NCI-H1048 (cell line): ENCODE results near the gene HEXIM1.

Experiments used
- DNase-seq: peaks from one replicate; lab custom pipeline; 2025; lab: John Stamatoyannopoulos, UW

HEXIM1 gene

DNA sequence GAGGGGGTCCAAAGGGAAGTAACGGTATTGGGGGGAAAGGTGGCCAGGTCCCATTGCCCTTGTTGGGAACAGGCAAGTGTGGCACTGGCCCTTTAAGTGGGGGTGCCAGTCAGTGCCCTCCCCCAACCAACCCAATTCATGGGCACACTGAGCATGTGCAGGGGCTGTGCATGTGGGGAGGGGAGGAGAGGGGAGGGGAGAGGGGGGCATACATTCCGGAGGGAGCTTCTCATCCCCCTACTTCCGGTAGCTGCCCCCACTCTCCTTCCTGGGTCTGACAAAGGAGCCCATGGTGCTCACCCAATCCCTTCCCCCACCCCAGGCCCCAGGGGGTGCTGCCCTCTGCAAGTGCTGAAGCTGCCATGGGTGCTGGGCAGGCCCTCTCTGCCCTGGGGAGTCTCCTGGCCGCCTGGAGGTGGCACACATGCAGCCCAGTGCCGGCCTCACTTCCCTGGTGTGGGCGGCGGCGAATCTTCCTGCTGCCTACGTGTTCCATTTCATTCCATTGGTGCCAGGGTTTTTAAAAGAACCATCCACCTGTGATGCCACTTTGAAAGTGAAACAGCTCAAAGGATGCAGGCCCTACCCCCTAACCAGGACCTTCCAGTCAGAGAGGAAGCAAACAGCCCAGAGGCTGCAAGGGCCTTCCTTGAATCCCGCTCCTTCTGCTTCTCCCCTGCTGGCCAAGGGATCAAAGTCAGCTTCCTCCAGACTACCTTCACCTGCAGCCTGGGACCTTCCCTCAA, 24.4 kb downstream of the HEXIM1 start:
- no peak for DNase-seq

GRCh38 chr17:45175759-45176115, 27.5 kb downstream of the HEXIM1 start:
- DNase-seq, result no peak

DNA sequence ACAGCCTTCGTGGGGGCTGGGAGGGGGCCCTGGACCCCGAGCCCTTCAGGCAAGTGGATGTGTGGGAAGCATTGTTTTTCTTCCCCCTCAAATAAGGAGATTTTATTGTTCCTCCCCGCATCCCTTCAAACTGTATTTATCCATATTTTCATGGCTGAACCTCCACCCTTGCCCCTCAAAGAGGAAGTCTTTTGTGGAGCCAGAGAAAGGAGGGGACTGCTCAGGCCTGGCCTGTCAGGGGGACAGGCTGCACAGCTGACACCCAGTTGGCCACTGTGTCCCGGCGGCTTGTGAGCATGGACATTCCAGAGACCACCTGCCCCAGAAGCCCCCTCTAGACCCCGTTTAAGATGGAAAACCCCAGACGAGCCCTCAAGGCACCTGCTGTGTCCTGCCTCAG, 29.3 kb downstream of the HEXIM1 start:
- DNase-seq, result no peak

GRCh38 chr17:45184144-45184543, 35.9 kb downstream of the HEXIM1 start:
- DNase-seq, result no peak

- no peak for DNase-seq
These were observed 38.6 kb downstream of the HEXIM1 start for GRCh38 chr17:45186801-45187354.

- no peak for DNase-seq
These were observed 40.7 kb downstream of the HEXIM1 start for GRCh38 chr17:45189009-45189408.

DNA sequence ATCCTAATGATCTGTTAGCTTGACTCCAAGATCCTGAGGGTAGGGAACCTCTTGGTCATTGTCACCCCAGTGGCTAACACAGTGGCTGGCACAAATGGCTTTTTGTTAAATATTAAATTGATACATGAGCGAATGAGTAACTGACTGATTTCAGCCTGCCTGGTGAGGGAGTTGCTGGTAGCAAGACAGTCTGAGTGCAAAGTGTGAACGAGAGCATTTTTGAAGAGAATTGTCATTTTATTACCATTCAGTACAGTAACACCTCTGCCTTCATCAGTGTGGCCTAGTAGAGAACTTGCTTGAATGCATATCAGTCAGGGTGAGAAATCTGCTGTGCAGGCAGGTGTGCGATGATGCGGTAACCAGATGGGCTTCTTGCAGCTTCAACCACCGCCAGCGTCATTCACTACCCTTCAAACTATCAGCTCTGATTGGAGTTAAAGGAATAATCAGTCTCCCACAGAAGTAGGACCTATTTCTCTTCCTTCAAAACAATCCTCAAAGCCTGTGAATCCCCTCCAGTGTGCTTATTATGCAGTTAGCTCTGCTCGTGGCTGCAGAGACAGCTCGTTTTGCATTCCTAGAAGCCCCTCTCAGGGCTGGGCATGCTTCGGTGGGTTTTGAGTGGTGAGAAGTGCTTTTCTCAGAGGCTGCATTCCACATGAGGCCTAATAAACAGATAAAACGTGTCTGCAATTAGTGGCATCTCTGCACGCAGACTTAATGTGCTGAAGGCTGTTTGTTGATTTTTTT, 42.4 kb downstream of the HEXIM1 start:
- DNase-seq, result no peak

GRCh38 chr17:45195424-45195823, 47.1 kb downstream of the HEXIM1 start:
- DNase-seq, result no peak

- no peak for DNase-seq
These were observed 48.8 kb downstream of the HEXIM1 start for GRCh38 chr17:45197108-45197507.

DNA sequence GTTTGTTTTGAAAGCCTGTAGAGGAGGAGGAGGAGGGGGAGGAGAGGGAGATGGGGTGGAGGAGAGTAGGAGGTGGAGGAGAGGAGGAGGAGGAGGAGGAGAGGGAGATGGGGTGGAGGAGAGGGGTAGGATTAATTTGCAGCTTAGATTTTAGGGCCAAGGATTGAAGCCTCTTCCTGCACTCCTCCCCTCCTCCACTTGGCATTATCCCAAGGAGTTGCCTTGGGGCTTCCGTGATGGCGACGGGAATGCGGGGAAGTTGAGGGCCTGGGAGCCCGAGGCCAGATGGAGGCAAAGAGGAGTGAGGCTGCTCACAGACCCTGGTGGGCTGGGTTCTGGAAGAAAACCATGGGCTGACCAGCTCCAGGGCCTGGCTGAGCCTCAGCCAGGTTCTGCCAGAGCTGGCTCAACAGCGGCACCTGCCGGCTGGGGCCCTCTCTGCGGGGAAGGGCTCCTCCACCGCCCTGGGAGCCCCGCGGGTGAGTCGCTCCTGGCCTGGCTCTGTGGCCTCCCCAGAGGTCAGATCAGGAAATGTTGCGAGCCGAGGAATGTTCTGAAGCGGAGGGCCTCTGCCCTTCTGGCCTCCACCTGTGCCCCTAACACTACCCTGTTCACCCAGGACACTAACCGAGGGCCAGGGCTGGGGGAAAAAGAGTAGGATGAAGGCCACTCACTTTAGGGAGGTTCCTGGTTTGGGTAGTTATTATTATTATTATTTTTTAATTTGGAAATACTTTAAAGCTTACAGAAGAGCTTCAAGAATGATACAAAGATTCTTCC, 49.5 kb downstream of the HEXIM1 start:
- DNase-seq, result no peak

DNA sequence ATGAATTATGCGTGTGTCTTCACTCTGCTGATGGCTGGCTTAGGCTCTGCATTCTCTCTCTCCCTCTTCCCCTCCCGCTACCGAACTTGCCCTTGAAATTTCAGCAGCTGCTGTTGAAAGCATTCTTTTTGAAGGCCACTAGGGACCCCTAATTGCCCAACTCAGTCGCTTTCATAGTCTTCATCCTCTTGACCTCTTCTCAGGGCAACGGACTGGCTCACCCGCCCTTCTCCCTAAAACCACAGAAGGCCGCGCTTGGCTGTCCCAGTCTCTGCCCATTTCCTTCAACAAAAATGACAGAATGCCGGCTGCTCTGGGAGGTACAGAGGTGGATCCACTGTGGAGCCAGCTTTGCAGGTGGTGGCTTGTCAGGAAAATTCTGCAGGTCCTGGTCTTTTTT, 52.4 kb downstream of the HEXIM1 start:
- no peak for DNase-seq

DNA sequence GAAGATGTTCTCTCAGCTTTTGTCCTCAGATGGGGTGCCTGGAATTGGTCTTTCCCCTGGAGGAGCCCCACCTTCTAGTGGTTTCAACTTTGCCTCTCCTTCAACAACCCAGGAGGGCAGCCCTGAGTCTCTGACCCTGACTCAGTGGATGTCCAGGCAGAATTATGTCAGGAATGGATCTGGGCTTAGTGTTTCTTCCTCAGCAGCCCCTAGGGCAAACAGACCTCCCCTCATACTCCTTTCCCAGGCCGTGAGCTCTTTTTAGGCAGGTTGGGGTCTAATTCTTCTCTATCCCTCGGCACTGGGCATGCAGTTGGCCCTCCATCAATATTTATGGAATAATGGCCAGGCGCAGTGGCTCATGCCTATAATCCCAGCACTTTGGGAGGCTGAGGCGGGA, 53.2 kb downstream of the HEXIM1 start:
- no peak for DNase-seq
